Fibroblast of lung (primary cell): ENCODE results near the gene NAA35. TPM values are rescaled to one million over a fixed set of nuclear protein-coding genes. Genes with fewer than 3 reads are reported as not detected.
A peak's percentile ranks its signal among the peaks of the same experiment; 100 is the strongest.

Experiments used
- DNase-seq, 2 donors: peaks; one replicate each; pipeline versions ENCODE4 v3.0.0 to v3.0.0-alpha.2; 2010; ENCODE audit warnings: low read depth in 2 of 2
- H2AFZ ChIP-seq: 2 replicates; pipeline ENCODE4 v1.5.1; 2012; ENCODE audit warnings: low read length, control low read depth, inconsistent platforms
- H3K27ac ChIP-seq: 2 replicates; pipeline ENCODE4 v1.5.1; 2011; ENCODE audit warnings: low read length, control low read depth; ENCODE audit not compliant: insufficient read depth
- H3K27me3 ChIP-seq: 2 replicates; pipeline ENCODE4 v1.5.1; 2011; ENCODE audit warnings: mild to moderate bottlenecking, low read length; ENCODE audit not compliant: control insufficient read depth, insufficient read depth
- H3K36me3 ChIP-seq: 2 replicates; pipeline ENCODE4 v1.5.1; 2011; ENCODE audit warnings: low read length; ENCODE audit not compliant: control insufficient read depth, insufficient read depth
- H3K4me1 ChIP-seq: 2 replicates; pipeline ENCODE4 v1.5.1; 2011; ENCODE audit warnings: low read length; ENCODE audit not compliant: control insufficient read depth, insufficient read depth; ENCODE audit errors: extremely low read depth
- H3K4me2 ChIP-seq: 2 replicates; pipeline ENCODE4 v1.5.1; 2011; ENCODE audit warnings: low read length, control low read depth; ENCODE audit not compliant: insufficient read depth; ENCODE audit errors: extremely low read depth
- H3K4me3 ChIP-seq, 4 experiments: fragments of 200-600 bp in 1 of 4; sonication (generic) in 1 of 4; replicated peaks in 1 of 4; 2 replicates each; pipeline ENCODE4 v1.5.1; 2011 to 2016; ENCODE audit warnings: low read length in 4 of 4, low read depth in 3 of 4, mild to moderate bottlenecking in 3 of 4, control low read depth in 2 of 4, inconsistent platforms in 1 of 4, mixed read lengths in 1 of 4; ENCODE audit not compliant: insufficient read depth in 1 of 4; ENCODE audit errors: control extremely low read depth in 1 of 4
- H3K79me2 ChIP-seq: 2 replicates; pipeline ENCODE4 v1.5.1; 2012; ENCODE audit warnings: mild to moderate bottlenecking, low read length, inconsistent platforms; ENCODE audit not compliant: control insufficient read depth, insufficient read depth
- H3K9ac ChIP-seq: 2 replicates; pipeline ENCODE4 v1.5.1; 2011; ENCODE audit warnings: mild to moderate bottlenecking, low read length, control low read depth; ENCODE audit not compliant: insufficient read depth
- H3K9me3 ChIP-seq: 2 replicates; pipeline ENCODE4 v1.5.1; 2012; ENCODE audit warnings: low read depth, low read length; ENCODE audit not compliant: control insufficient read depth, insufficient read depth
- H4K20me1 ChIP-seq: 2 replicates; pipeline ENCODE4 v1.5.1; 2011; ENCODE audit warnings: low read length; ENCODE audit not compliant: control insufficient read depth, insufficient read depth; ENCODE audit errors: extremely low read depth
- EZH2 ChIP-seq: IDR thresholded peaks from 2 replicates; pipeline ENCODE4 v1.5.1; 2012; ENCODE audit warnings: low read length, control low read depth, mild to moderate bottlenecking; ENCODE audit errors: missing control alignments
- polyA plus RNA-seq, 2 donors: library from polyadenylated mRNA; depleted of rRNA in 1 of 2; stranded (reverse) in 1 of 2; unstranded in 1 of 2; fragments of >200 nt; gene quantifications; 2 replicates each; pipeline ENCODE4 v1.2.1, GENCODE V29; 2011 to 2012; ENCODE audit warnings: missing spikeins in 1 of 2
- total RNA-seq: library from RNA; depleted of rRNA; stranded (reverse); fragments of >200 nt; gene quantifications from 2 replicates; pipeline ENCODE4 v1.2.1, GENCODE V29; 2014
- TF ChIP-seq, protein P1 (sequence below), 2 donors: IDR thresholded peaks in 1 of 2; conservative IDR thresholded peaks in 1 of 2; 1 replicate in 1 of 2; 2 replicates in 1 of 2; pipeline ENCODE4 v1.5.1; 2011 to 2012; ENCODE audit warnings: low read length in 2 of 2, control low read depth in 1 of 2, inconsistent platforms in 1 of 2, low read depth in 1 of 2, mild to moderate bottlenecking in 1 of 2

Gene NAA35
- total and polyA plus RNA-seq, 2 donors (not counting 1 experiment from before 2014, with no cell fraction given) = 20.5 to 23.5 TPM

DNA sequence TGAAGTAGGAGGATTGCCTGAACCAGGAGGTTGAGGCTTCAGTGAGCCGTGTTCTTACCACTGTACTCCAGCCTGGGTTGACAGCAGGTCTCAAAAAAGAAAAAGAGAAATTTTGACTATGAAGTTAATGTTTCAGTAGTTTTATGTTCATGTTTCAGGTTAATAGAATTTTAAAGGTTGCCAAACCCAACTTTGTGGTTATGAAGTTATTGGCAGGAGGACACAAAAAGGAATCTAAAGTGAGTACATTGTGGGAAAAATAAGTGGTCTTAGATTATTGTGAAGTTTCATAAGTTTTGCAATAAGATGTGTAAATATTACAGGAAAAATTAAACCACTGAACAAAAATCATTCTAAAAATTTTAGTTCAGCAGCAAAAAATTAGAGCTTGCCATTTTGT lies 79.8 kb downstream of the NAA35 start:
- no peak overlapping the region for H3K4me2 ChIP-seq
- H3K4me1 ChIP-seq = no peaks in the 10 kb centered on the region
- no peak overlapping the region for H3K9ac ChIP-seq
- H3K9me3 ChIP-seq = no peaks in the 10 kb centered on the region
- peak in 1 of 2 donors; percentile 43 for DNase-seq
- no peak overlapping the region for H3K27ac ChIP-seq
- H4K20me1 ChIP-seq = no peaks in the 10 kb centered on the region
- no peaks in the 10 kb centered on the region for H3K27me3 ChIP-seq
- TF ChIP-seq, protein P1, sequence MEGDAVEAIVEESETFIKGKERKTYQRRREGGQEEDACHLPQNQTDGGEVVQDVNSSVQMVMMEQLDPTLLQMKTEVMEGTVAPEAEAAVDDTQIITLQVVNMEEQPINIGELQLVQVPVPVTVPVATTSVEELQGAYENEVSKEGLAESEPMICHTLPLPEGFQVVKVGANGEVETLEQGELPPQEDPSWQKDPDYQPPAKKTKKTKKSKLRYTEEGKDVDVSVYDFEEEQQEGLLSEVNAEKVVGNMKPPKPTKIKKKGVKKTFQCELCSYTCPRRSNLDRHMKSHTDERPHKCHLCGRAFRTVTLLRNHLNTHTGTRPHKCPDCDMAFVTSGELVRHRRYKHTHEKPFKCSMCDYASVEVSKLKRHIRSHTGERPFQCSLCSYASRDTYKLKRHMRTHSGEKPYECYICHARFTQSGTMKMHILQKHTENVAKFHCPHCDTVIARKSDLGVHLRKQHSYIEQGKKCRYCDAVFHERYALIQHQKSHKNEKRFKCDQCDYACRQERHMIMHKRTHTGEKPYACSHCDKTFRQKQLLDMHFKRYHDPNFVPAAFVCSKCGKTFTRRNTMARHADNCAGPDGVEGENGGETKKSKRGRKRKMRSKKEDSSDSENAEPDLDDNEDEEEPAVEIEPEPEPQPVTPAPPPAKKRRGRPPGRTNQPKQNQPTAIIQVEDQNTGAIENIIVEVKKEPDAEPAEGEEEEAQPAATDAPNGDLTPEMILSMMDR (conservative IDR thresholded peaks at IDR 0.05 in 1 of 2, IDR thresholded peaks at IDR 0.05 in 1 of 2; ENCODE audit: low read depth in 1 of 2, low read length in 2 of 2) = no peak
- no peak for TF ChIP-seq EZH2
- no peak overlapping the region for H2AFZ ChIP-seq
- H3K79me2 ChIP-seq = no peaks in the 10 kb centered on the region
- no peak overlapping the region for H3K4me3 ChIP-seq
- H3K36me3 ChIP-seq = peaks cover 6% of the 10 kb centered on the region

DNA sequence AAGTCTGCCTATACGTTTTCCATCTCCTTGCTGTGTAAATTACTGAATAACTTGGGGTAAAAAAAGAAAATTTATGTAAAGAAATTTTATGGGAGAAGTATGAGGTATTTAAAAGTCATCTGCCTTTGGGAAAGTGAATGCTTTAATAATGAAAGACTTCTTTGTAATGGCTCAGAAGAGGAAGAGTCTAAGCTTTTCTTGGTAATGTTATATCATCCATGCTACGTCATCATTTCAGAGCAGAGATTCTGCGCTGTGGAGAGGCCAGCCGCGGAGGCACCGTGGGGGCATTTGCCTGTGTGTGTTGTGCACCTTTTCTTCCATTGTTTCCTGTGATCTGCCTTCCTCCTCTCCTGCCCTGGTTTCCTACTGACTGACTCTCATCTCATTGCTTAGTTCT lies 80.2 kb downstream of the NAA35 start:
- Histone ChIP-seq H3K79me2 (no peaks in the 10 kb centered on the region), H3K4me1 (no peaks in the 10 kb centered on the region), H3K27me3 (no peaks in the 10 kb centered on the region), H2AFZ (no peak overlapping the region), H3K4me2 (no peak overlapping the region), H3K27ac (no peak overlapping the region), H3K9ac (no peak overlapping the region), H3K9me3 (no peaks in the 10 kb centered on the region), H3K4me3 (no peak overlapping the region), H4K20me1 (no peaks in the 10 kb centered on the region), H3K36me3 (peaks cover 6% of the 10 kb centered on the region)
- no peak for TF ChIP-seq EZH2
- TF ChIP-seq, protein P1 (conservative IDR thresholded peaks at IDR 0.05 in 1 of 2, IDR thresholded peaks at IDR 0.05 in 1 of 2; ENCODE audit: low read depth in 1 of 2, low read length in 2 of 2) = no peak
- no peak for DNase-seq

DNA sequence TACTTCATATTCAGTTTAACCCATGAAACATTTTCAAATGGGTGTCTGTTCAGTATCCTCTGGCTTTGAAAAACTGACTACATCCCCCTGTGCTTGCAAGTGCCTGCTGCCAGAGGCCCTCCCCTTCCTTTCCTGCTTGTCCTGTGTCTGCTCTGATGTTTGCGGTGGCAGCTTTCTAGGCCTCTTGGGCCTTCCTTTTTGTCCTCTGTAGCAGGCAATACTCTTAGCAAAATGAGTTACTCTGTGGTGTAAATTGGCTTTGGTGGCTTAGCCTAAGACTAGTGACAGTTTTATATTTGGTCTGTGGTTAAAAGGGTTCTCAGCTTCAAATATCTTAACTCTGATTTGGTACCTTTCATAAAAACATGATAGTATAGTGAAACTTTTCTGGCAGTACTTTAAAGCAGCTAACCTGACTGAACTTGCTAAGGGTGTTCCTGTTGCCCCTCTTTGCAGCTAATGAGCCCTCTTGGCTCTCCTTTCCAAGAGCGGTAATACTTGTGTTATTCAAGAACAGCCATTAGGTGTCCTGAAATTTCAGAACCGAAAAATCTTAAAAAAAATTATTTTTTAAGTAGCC lies 81.8 kb downstream of the NAA35 start:
- Histone ChIP-seq H3K27ac (no peak overlapping the region), H3K4me1 (no peaks in the 10 kb centered on the region), H3K79me2 (no peaks in the 10 kb centered on the region), H3K4me3 (no peak overlapping the region), H3K9me3 (no peaks in the 10 kb centered on the region), H3K27me3 (no peaks in the 10 kb centered on the region), H3K36me3 (peaks cover 3% of the 10 kb centered on the region), H3K4me2 (no peak overlapping the region), H4K20me1 (no peaks in the 10 kb centered on the region), H3K9ac (no peak overlapping the region), H2AFZ (no peak overlapping the region)
- TF ChIP-seq EZH2 = no peak
- TF ChIP-seq, protein P1 (conservative IDR thresholded peaks at IDR 0.05 in 1 of 2, IDR thresholded peaks at IDR 0.05 in 1 of 2; ENCODE audit: low read depth in 1 of 2, low read length in 2 of 2) = no peak
- DNase-seq = no peak
